CD1c-positive myeloid dendritic cell (primary cell): ENCODE data around the gene SHANK3.

Experiments used
- DNase-seq: peaks from one replicate; pipeline ENCODE4 v3.0.0-alpha.2; 2016; ENCODE audit errors: extremely low spot score

SHANK3 gene

DNA sequence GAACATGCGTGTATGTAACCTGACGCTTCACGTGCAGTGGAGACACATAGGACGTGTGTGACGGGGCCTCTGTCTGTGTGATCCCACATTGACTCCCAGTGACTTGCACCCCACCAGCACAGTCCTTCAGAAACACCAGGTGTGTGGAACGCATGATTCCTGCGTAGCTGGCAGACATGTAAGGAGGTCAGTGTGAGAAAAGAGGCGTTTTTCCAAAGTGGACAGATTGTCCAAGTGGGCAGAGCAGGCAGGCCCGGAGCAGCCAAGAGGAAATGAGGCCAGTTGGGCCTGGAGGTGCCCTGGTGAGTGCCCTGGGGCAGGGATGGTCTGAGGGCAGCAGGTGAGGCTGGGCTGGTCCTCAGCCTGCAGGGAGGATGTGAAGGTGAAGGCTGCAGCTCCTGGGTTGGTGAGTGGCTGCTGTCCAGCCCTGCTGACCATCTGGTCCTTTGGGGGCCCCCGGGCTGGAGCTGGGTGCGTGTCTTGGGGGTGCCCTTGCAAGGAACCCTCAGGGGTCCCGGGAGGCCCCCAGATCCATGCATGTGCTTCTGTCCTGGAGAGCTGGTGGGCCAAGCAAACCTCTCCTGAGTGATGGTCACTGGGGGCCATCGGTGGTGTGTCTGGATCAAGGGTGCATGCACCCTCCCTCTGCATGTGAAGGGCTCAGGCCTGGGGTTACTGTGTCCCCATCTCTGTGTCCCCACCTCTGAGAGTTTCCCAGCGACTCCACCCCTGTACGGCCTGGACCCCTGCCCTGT lies 26.6 kb downstream of the SHANK3 start:
- DNase-seq: no peak

DNA sequence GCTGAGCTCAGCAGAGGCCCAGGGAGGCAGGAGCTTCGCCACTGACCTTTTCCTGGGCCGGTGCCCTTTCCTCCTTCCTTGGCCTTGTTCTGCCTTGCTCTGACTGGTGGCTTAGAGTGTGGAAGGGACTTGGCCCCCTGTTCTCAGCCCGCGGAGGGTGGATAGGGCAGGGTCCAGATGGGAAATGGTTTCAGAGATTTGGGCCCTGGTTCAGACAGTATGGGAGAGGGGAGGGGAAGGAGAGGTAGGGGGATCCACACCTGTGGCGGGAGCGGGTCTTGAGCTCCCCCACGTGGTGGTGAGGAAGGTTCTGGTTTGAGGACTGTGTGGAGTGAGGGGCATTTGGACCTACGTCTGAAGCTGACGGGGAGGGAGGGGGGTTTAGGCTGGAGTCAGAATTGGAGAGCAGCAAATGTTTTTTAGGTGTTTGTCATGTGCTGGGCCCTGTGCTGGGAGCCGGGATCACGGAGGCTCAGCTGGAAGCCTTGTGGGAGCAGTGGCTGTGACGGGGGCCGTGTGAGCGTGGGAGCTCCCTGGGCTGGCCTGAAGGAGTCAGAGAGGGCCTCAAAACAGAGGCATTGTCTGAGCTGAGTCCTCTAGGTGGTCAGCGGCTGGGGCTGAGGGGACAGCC lies 27.2 kb downstream of the SHANK3 start:
- no peak for DNase-seq

GRCh38 chr22:50700387-50701075 lies 27.9 kb downstream of the SHANK3 start:
- DNase-seq: no peak

GRCh38 chr22:50701076-50701419 lies 28.4 kb downstream of the SHANK3 start:
- DNase-seq: no peak

GRCh38 chr22:50701428-50702154 lies 29.0 kb downstream of the SHANK3 start:
- no peak for DNase-seq

GRCh38 chr22:50702261-50702671 lies 29.6 kb downstream of the SHANK3 start:
- no peak for DNase-seq

- no peak for DNase-seq
Measured at GRCh38 chr22:50702821-50703725, 30.4 kb downstream of the SHANK3 start.

DNA sequence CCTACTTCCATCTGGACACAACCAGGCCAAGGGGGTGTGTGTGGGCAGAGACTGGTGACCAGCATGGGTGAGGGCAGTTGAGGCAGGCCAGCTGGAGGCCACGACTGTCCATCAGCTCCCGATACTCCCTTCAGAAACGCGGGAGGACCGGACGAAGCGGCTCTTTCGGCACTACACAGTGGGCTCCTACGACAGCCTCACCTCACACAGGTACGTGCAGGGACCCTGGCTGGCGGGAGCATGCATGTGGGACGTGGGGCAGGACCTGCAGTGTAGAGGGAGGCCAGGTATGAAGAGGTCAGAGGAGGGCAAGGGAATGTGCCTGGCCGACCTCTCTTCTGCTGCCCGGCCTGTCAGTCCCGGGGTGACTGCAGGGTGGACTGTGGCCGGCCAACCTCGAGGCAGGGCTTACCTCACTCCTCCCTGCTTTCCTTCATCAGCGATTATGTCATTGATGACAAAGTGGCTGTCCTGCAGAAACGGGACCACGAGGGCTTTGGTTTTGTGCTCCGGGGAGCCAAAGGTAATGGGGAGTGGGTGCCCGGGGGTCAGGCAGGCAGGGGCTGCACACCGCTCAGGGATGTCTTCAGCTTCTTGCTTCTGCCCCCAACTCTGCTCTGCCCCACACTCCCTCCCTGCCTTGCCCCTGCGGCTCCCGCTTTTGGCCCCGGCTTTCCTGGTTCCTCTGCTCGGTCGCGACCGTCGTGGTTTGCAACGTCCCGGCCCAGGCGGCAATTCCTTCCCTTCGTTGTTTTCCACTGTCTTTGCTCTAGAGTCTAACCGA lies 31.3 kb downstream of the SHANK3 start:
- DNase-seq: no peak

GRCh38 chr22:50704510-50705218 lies 32.0 kb downstream of the SHANK3 start:
- DNase-seq: no peak

GRCh38 chr22:50705219-50705691 lies 32.6 kb downstream of the SHANK3 start:
- no peak for DNase-seq

GRCh38 chr22:50705851-50706351 lies 33.3 kb downstream of the SHANK3 start:
- no peak for DNase-seq

GRCh38 chr22:50706481-50707125 lies 34.0 kb downstream of the SHANK3 start:
- DNase-seq: no peak

DNA sequence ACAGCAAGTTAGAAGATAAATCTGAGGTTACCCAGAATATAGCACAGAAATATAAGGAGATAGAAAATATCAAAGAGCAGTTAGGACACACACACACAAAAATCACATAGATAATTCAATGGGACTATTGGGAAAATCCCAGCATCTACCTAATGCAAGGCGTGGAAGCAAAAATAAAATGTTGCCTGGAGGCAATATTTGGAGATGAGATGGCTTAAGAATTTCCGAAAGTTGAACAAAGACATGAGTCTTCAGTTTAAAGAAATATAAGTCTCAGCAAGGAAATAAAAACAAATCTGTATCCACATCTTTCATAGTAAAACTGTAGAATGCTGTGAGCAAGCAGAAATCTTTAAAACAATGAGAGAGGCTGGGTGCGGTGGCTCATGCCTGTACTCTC lies 35.9 kb downstream of the SHANK3 start:
- DNase-seq: no peak

- DNase-seq: no peak
Measured at GRCh38 chr22:50708996-50709395, 36.4 kb downstream of the SHANK3 start.

DNA sequence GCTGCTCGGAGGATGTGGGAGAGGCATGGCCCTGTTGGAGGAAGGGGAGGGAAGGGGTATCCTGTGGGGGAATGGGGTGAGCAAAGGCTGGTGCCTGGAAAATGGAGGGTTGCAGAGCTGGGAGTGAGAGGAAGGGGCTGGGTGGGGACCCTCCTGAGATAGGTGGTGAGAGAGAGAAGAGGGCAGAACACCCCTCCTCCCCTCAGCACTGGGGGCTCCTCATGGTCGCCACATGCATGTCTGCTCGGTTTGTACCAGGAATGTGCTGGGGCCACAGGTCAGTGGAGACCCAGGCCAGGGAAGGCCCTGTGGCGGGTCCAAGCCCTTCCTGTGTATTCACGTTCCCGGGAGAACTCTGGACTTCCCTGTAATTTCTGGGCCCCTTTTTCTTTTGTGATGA lies 37.6 kb downstream of the SHANK3 start:
- DNase-seq: no peak

DNA sequence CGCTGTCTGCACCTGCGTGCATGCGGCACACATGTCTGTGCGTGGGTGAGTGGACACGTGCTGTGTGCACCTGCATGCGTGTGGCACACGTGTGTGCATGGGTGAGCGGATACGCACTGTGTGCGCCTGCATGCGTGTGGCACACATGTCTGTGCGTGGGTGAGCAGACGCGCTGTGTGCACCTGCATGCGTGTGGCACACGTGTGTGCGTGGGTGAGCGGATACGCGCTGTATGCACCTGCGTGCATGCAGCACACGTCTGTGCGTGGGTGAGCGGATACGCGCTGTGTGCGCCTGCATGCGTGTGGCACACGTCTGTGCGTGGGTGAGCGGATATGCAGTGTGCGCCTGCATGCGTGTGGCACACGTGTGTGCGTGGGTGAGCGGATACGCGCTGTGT lies 38.3 kb downstream of the SHANK3 start:
- no peak for DNase-seq

DNA sequence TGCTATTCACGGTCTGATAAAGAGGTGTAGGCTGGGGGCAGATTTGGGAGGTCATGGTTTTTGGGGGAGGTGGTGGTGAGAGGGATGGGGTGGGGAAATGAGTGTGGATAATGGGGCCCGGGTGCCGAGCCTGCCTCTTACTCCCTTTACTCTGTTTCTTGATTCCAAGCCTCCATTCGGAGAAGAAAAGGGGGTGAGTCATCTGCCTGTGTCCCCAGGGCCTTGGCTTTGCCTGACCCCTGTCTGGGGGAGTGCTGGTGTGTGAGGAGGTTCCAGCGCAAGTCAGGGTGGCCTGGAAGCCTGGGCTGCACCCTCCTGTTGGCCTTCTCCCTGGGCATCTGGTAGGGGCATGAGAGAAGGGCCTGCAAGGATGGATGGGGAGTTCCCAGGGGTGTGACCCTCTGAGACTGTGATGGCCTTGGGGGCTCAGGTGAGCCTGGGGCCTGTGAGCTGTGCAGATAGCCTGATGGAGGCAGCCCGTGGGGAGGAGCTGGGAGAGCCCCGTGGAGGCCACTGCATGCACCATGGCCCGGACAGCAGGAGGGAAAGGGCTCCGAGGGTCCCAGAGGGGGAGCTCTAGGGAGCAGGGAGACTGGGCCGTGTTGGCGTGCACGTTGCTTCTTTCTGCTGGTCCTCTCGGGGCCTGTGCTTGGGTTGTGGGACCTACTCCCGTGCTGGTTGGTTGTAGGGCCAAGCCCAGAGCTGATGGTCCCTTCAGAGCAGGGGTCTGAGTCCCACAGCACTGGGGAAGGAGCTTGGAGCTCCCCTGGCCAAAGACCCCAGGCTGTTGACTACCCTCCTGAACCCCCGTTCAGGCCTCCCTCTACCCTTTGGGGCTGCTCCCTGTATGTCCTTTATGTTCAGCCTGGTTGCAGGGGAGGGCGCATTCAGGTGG lies 39.1 kb downstream of the SHANK3 start:
- no peak for DNase-seq
